Measurements from ENCODE around the gene OR10A6.

DNA sequence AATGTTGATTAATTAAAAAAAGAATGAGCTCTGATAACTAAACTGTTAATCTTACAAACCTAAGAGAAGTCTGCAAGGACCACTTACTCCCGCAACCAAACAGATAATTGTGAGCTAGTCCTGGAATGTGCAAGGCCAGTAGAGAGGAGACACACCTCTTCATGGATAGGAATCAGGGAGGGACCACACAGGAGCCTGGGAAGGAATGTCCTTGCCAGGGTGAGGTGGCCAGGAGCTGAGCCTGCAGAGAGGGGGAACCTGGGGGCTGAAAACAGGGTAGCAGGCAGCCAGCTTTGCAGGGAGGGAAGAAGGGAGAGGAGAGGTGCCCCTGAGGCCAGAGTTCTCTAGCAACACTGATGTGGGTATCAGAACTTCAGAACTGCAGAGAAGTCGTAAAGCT, 43.6 kb upstream of the OR10A6 start:
- TF ChIP-seq, protein P1, sequence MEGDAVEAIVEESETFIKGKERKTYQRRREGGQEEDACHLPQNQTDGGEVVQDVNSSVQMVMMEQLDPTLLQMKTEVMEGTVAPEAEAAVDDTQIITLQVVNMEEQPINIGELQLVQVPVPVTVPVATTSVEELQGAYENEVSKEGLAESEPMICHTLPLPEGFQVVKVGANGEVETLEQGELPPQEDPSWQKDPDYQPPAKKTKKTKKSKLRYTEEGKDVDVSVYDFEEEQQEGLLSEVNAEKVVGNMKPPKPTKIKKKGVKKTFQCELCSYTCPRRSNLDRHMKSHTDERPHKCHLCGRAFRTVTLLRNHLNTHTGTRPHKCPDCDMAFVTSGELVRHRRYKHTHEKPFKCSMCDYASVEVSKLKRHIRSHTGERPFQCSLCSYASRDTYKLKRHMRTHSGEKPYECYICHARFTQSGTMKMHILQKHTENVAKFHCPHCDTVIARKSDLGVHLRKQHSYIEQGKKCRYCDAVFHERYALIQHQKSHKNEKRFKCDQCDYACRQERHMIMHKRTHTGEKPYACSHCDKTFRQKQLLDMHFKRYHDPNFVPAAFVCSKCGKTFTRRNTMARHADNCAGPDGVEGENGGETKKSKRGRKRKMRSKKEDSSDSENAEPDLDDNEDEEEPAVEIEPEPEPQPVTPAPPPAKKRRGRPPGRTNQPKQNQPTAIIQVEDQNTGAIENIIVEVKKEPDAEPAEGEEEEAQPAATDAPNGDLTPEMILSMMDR (conservative IDR thresholded peaks at IDR 0.05; ENCODE audit: low read depth, low read length): no peak
- no peak for TF ChIP-seq CEBPB (IDR thresholded peaks at IDR 0.05; ENCODE audit: low read depth, low read length)
- TF ChIP-seq BHLHE40 (IDR thresholded peaks at IDR 0.05; ENCODE audit: low read depth, low read length): no peak
- TF ChIP-seq RFX5 (IDR thresholded peaks at IDR 0.05; ENCODE audit: low read depth, low read length): no peak
- no peak for TF ChIP-seq POLR2A (IDR thresholded peaks at IDR 0.05; ENCODE audit: low read depth, low read length)
- TF ChIP-seq RCOR1 (IDR thresholded peaks at IDR 0.05; ENCODE audit: insufficient replicate concordance, low read length): no peak
- no peak for TF ChIP-seq RAD21 (IDR thresholded peaks at IDR 0.05; ENCODE audit: low read length)

Data from IMR-90 (cell line).